Cardiac muscle cell (in vitro differentiated cells and primary cell): ENCODE results near the gene CATSPERE. TPM values are rescaled to one million over a fixed set of nuclear protein-coding genes. Genes with fewer than 3 reads are reported as not detected.

Experiments used
- DNase-seq, 2 donors: peaks; one replicate each; pipeline versions ENCODE4 v3.0.0 to v3.0.0-alpha.2; 2010 to 2017; ENCODE audit warnings: low read depth in 1 of 2, low spot score in 1 of 2
- H3K27ac ChIP-seq: fragments of 200-600 bp; sonication (generic); 2 replicates; pipeline ENCODE4 v1.5.1; 2016
- H3K27me3 ChIP-seq: fragments of 200-600 bp; sonication (generic); 2 replicates; pipeline ENCODE4 v1.6.0; 2016; ENCODE audit warnings: control low read depth
- H3K36me3 ChIP-seq: fragments of 200-600 bp; sonication (generic); 2 replicates; pipeline ENCODE4 v1.5.1; 2016; ENCODE audit warnings: control low read depth
- H3K4me1 ChIP-seq: fragments of 200-600 bp; sonication (generic); 2 replicates; pipeline ENCODE4 v1.8.1; 2017; ENCODE audit warnings: low read depth, mild to moderate bottlenecking, mixed run types
- H3K4me3 ChIP-seq: fragments of 200-600 bp; sonication (generic); 2 replicates; pipeline ENCODE4 v1.5.1; 2016; ENCODE audit warnings: mild to moderate bottlenecking
- H3K9me3 ChIP-seq: fragments of 200-600 bp; sonication (generic); 2 replicates; pipeline ENCODE4 v1.5.1; 2017; ENCODE audit warnings: low read depth, mild to moderate bottlenecking, control low read depth
- polyA plus RNA-seq: library from polyadenylated mRNA; unstranded; fragments of >200 nt; fragmentation: Nextera tagmentation; extraction: Ambion mirVana; gene quantifications from 2 replicates; pipeline ENCODE4 v1.2.1, GENCODE V29; 2016
- total RNA-seq: library from RNA; depleted of rRNA; stranded (reverse); fragments of >200 nt; gene quantifications from 2 replicates; pipeline ENCODE4 v1.2.3, GENCODE V29; 2016
- TF ChIP-seq, protein P1 (sequence below): IDR thresholded peaks from 2 replicates; pipeline ENCODE4 v1.5.1; 2012; ENCODE audit warnings: low read depth, mild to moderate bottlenecking, low read length

Gene CATSPERE
- total and polyA plus RNA-seq, 2 experiments from 2014 or later, result 1.1 to 1.4 TPM

DNA sequence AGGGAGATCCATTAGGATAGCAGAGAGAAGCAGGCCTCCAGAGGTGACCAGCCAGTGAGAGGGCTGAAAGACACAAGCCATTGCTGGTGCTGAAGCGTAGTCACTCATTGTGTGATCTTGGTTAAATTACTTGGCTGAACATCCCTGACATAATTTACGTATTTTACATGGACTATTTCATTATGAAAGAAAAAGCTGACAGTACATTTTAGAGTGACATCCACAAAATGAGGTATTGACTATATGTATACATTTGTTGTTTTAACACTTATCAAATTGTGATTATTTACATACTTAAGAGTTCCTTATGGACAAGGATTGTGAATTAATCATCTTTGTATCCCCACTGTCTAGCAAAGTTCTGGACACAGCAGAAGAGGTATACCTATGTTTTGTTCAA is 206.7 kb downstream of the CATSPERE start:
- DNase-seq, result no peak
- no peak overlapping the region for H3K4me3 ChIP-seq
- TF ChIP-seq, protein P1, sequence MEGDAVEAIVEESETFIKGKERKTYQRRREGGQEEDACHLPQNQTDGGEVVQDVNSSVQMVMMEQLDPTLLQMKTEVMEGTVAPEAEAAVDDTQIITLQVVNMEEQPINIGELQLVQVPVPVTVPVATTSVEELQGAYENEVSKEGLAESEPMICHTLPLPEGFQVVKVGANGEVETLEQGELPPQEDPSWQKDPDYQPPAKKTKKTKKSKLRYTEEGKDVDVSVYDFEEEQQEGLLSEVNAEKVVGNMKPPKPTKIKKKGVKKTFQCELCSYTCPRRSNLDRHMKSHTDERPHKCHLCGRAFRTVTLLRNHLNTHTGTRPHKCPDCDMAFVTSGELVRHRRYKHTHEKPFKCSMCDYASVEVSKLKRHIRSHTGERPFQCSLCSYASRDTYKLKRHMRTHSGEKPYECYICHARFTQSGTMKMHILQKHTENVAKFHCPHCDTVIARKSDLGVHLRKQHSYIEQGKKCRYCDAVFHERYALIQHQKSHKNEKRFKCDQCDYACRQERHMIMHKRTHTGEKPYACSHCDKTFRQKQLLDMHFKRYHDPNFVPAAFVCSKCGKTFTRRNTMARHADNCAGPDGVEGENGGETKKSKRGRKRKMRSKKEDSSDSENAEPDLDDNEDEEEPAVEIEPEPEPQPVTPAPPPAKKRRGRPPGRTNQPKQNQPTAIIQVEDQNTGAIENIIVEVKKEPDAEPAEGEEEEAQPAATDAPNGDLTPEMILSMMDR, result no peak
- H3K36me3 ChIP-seq, result no peaks in the 10 kb centered on the region
- H3K27me3 ChIP-seq, result no peaks in the 10 kb centered on the region
- H3K27ac ChIP-seq, result no peak overlapping the region
- H3K4me1 ChIP-seq, result peaks cover 20% of the 10 kb centered on the region
- no peaks in the 10 kb centered on the region for H3K9me3 ChIP-seq

DNA sequence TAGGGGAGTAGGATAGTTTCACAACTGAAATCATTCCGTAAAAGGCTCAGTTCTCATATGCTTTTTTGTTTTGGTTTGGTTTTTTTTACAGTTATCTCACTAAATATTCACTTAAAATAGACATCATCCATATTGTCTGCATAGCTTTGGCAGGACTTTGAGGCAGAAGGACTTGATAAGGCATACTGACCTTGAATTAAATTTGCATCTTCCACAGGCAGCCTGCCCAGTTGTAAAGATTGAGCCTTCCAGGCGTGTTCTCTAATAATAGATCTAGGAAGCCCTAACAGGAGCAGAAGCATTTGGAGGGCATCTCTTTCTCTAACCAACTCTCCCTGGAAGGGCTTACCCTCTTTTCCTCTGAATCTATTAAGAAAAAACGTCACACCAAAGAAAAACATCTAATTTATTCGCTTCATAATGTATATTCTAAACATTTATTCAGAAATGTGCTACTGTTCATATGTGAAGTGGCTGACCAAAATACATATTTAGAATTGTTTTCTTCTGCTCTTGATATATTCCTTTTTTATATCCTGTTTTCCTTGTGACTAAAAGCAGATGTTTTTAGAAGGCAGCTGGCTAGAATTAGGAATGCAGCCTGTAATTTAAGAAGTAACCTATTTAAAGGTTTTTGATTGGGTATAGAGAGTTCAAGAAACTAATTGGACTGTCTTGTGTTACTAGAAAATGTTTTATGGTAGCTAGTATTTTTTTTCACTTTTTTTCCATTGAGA is 212.0 kb downstream of the CATSPERE start:
- TF ChIP-seq, protein P1, result no peak
- no peaks in the 10 kb centered on the region for H3K9me3 ChIP-seq
- H3K4me1 ChIP-seq, result peaks cover 6% of the 10 kb centered on the region
- no peaks in the 10 kb centered on the region for H3K27me3 ChIP-seq
- peak; percentile 53 to 64 for DNase-seq
- H3K4me3 ChIP-seq, result no peak overlapping the region
- H3K36me3 ChIP-seq, result no peaks in the 10 kb centered on the region
- peak overlapping the region; percentile 66 for H3K27ac ChIP-seq

DNA sequence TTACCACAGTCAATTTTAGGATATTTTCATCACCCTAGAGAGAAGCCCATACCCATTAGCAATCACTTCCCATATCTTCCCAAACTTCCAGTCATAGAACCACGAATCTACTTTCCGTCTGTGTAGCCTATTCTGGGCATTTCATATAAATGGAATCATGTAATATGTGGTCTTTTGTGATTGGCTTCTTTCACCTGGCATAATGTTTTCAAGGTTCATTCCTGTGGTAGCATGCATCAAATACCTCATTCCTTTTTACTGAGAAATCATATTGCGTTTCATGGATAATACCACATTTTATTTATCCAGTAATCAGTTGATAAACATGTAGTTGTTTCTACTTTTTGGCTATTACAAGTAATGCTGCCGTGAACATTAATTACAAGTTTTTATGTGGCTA is 213.4 kb downstream of the CATSPERE start:
- H3K27me3 ChIP-seq, result no peaks in the 10 kb centered on the region
- TF ChIP-seq, protein P1, result no peak
- no peaks in the 10 kb centered on the region for H3K36me3 ChIP-seq
- no peaks in the 10 kb centered on the region for H3K9me3 ChIP-seq
- no peak overlapping the region for H3K27ac ChIP-seq
- DNase-seq, result no peak
- peaks cover 6% of the 10 kb centered on the region for H3K4me1 ChIP-seq
- no peak overlapping the region for H3K4me3 ChIP-seq

DNA sequence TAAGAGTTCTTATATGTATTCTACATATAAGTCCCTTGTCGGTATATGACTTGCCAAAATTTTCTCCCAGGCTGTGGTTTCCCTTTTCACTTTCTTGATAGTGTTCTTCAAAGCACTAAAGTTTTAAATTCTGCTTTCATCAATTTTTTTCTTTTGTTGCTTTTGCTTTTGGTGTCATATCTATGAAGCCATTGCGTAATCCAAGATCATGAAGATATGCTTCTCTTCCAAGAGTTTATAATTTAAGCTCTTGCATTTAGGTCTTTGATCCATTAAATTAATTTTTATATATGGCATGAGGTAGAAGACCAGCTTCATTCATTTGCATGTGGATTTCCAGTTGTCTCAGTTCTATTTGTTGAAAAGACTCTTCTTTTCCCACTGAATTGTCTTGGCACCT is 214.1 kb downstream of the CATSPERE start:
- TF ChIP-seq, protein P1, result no peak
- no peak for DNase-seq
- Histone ChIP-seq H3K4me3 (no peak overlapping the region), H3K27ac (no peak overlapping the region), H3K36me3 (no peaks in the 10 kb centered on the region), H3K4me1 (peaks cover 6% of the 10 kb centered on the region), H3K9me3 (no peaks in the 10 kb centered on the region), H3K27me3 (no peaks in the 10 kb centered on the region)

DNA sequence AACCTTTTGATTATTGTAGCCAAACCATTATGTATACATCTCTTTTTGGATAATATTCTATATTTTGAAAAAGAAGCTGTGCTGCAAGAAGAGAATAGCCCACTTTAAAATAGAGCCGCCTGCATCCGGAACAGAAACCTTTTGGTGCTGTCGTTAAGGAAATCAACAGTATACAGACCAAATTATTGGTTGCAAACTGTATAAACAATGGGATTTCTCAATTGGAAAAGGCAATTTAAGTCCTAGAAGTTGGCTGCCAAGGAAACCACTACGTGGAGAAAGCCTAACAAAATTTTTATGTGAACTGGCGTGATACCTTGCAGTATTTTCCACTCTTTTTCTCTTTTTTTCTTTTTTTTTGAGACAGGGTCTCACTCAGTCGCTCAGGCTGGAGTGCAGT is 217.6 kb downstream of the CATSPERE start:
- TF ChIP-seq, protein P1, result no peak
- Histone ChIP-seq H3K36me3 (no peaks in the 10 kb centered on the region), H3K4me3 (no peak overlapping the region), H3K4me1 (no peaks in the 10 kb centered on the region), H3K27ac (no peak overlapping the region), H3K27me3 (no peaks in the 10 kb centered on the region), H3K9me3 (no peaks in the 10 kb centered on the region)
- DNase-seq, result no peak
